HG02938 (cell line): ENCODE measurements around the gene MRPS34.

Source experiments
- ATAC-seq: cut with Tn5 transposase; IDR thresholded peaks from one replicate; pipeline ENCODE4 v1.9.1; 2021; ENCODE audit warnings: mild to moderate bottlenecking, moderate library complexity; ENCODE audit not compliant: unreplicated experiment

MRPS34 gene

GRCh38 chr16:1731603-1732002 is 41.3 kb downstream of the MRPS34 start:
- no peak for ATAC-seq

DNA sequence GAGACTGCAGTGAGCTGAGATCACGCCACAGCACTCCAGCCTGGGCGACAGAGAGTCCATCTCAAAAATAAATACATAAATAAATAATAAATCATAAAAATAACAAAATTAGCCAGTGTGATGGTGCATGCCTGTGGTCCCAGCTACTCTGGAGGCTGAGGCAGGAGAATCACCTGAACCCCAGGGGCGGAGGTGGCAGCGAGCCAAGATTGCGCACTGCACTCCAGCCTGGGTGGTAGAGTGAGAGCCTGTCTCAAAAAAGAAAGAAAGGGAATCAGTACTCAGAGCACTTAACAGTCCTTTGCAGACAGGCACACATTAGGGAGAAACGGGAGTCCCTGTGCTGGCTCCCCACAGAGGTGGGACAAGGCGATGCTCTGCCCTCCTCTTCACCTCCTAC is 41.9 kb downstream of the MRPS34 start:
- ATAC-seq, result no peak

- ATAC-seq, result no peak
Measured at GRCh38 chr16:1729445-1729844, 43.5 kb downstream of the MRPS34 start.

DNA sequence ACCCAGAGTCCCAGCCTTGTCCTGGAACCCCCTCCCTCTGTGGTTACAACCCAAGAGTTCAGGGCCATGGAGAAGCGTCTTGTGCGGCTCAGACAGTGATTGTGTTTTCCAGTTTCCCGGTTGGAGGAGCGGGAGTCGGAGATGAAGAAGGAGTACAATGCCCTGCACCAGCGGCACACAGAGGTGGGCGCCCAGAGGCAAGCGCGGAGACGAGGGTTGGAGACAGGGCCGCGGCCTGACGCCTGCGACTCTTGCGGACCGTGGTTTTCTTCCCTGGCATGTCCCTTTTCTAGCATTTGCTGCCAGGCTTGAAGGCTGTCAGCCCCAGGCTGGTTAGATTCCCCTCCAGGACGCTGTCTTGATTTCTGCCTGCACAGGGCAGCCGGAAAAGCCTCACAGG is 43.9 kb downstream of the MRPS34 start:
- ATAC-seq, result no peak

DNA sequence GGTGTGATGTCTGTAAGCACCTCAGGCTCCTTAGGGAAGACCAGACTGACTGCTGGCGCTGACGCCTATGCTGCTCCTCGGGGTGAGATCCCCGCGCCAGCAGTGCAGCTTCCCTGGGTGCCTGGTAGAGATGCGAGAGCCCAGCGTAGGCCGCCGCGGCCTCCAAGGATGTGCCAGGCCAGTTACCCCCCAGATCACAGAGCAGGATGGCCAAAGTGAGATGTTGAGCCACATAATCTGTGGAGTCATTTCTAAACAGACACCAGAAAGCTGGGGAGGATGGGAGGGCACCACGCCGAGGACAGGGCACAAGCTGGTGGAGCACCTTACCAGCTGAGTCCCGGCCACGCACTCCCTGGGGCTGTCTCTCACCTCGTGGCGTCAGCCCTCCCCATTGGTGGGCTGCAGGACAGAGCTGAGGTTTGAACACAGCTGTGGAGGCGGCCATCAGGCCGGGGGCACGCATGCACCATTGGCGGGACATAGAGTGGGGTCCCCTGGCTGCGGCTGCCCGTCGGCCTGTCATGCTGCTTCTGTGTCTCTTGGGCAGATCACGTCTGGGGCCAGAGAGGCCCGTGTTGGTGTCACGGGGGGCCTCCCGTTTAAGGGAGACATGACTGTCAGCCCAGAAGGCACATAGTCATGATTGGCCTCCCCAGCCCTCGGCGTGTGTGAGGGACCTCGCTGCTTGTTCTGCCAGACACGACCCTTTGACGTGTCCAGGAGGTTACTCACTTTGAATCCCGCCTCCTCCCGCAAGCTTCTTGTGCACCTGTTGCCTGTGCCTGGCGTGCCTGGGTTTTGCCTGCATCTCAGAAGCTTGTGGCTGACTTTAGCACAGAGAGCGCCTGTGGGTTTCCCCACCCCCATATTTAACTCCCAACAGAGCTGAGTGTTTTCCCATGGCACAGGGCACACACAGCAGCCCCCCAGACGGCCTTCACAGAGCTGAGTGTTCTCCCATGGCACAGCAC is 45.0 kb downstream of the MRPS34 start:
- ATAC-seq, result no peak

DNA sequence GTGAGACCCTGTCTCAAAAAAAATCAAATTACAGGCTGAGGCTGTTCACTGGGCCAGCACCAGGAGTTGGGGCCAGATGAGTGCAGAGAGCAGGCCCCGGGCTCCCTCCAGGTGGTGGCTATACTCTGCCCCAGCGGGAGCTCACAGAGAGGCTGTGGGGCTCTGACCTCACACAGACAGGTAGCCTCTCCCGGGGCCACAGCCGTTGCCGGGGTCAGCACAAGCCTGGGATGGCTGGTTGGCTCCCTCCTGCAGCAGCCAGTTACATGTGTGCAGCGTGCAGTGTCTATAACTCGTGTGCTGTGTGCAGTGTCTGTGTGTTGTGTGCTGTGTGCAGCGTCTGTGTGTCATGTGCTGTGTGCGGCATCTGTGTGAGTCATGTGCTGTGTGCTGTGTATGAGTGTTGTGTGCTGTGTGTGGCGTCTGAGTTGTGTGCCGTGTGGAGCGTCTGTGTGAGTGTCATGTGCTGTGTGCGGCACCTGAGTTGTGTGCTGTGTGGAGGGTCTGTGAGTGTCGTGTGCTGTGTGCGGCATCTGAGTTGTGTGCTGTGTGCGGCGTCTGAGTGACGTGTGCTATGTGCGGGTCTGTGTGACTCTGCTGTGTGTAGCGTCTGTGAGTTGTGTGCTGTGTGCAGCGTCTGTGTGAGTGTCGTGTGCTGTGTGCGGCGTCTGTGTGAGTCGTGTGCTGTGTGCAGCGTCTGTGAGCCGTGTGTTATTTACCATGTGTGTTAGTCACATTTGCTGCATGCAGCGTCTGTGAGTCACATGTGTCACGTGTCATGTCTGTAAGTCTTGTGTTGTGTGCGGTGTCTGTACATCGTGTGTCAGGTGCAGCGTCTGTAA is 46.1 kb downstream of the MRPS34 start:
- ATAC-seq, result no peak

GRCh38 chr16:1724491-1724890 is 48.4 kb downstream of the MRPS34 start:
- no peak for ATAC-seq

DNA sequence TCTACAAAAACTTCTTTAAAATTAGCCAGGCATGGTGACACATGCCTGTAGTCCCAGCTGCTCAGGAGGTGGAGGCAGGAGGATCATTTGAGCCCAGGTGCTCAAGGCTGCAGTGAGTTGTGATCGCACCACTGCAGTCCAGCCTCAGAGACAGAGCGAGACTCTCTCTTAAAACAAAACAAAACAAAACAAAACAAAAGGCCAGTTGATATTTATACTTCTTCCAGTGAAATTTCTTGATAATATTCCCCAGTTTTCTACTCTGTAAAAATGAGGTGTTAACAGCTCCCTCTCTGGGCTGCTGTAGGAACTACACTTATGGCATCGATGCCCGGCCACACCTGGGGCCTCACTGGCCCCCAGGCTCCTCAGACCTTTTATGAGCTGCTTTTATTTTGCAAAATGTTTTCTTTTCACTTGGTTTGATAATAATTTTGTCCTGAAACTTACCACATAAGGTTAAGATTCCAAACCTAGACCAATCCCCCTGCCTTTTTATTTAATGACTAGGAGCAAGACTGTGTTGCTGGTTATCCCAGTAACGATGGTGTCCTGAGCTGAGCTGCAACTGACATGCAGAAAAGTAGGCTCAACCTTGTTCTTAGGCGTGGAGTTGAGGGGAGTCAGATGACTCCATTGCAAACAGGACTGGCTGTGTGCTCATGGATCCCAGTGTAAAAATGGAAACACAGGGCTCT is 49.3 kb downstream of the MRPS34 start:
- no peak for ATAC-seq
